OCI-LY3 (cell line): Measurements from ENCODE around the gene CPO.

ENCODE experiments used
- EZH2phosphoT487 ChIP-seq: fragments of 200-600 bp; shearing (Covaris generic); IDR thresholded peaks from 2 replicates; pipeline ENCODE4 v1.6.1; 2018; ENCODE audit warnings: antibody characterized with exemption, mixed run types, low read depth
- TF ChIP-seq, protein P1 (sequence below): fragments of 200-600, 300-600 bp; sonication (generic); IDR thresholded peaks from 2 replicates; pipeline ENCODE4 v1.5.1; 2014; ENCODE audit warnings: antibody characterized with exemption, low read length, low read depth

GRCh38 chr2:206993396-206993911 is 54.1 kb downstream of the CPO start:
- TF ChIP-seq, protein P1, sequence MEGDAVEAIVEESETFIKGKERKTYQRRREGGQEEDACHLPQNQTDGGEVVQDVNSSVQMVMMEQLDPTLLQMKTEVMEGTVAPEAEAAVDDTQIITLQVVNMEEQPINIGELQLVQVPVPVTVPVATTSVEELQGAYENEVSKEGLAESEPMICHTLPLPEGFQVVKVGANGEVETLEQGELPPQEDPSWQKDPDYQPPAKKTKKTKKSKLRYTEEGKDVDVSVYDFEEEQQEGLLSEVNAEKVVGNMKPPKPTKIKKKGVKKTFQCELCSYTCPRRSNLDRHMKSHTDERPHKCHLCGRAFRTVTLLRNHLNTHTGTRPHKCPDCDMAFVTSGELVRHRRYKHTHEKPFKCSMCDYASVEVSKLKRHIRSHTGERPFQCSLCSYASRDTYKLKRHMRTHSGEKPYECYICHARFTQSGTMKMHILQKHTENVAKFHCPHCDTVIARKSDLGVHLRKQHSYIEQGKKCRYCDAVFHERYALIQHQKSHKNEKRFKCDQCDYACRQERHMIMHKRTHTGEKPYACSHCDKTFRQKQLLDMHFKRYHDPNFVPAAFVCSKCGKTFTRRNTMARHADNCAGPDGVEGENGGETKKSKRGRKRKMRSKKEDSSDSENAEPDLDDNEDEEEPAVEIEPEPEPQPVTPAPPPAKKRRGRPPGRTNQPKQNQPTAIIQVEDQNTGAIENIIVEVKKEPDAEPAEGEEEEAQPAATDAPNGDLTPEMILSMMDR = no peak
- TF ChIP-seq EZH2phosphoT487 = no peak
